NCI-H2227 (cell line): ENCODE data around the gene SNX25.
A peak's percentile ranks its signal among the peaks of the same experiment; 100 is the strongest.

Experiments used
- DNase-seq: peaks from one replicate; lab custom pipeline; 2025; ENCODE audit not compliant: unreplicated experiment; lab: John Stamatoyannopoulos, UW

SNX25 gene

GRCh38 chr4:185370268-185370949 lies 161.0 kb downstream of the SNX25 start:
- DNase-seq = no peak

- no peak for DNase-seq
Observed at GRCh38 chr4:185371702-185372101, 162.3 kb downstream of the SNX25 start.

- no peak for DNase-seq
Observed at GRCh38 chr4:185374027-185374426, 164.6 kb downstream of the SNX25 start.

- no peak for DNase-seq
Observed at GRCh38 chr4:185374573-185374972, 165.2 kb downstream of the SNX25 start.

DNA sequence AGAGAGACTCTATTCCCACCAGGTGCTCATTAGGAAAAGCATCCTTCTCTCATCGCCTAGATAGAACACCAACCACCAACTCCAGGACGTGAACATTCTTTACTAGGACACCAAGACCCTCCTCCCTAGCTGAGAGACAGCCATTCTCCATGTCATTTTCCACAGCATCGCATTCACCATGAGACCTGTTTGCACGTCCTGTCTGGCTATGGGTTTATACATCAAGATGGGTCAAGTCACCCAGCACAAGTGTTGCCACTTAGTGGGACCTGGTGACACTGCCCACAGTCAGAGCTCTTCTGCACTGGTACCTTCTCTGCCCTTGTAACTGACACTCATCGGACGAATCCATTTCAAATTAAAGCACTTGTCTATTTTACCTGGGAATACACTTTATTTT lies 168.9 kb downstream of the SNX25 start:
- no peak for DNase-seq

DNA sequence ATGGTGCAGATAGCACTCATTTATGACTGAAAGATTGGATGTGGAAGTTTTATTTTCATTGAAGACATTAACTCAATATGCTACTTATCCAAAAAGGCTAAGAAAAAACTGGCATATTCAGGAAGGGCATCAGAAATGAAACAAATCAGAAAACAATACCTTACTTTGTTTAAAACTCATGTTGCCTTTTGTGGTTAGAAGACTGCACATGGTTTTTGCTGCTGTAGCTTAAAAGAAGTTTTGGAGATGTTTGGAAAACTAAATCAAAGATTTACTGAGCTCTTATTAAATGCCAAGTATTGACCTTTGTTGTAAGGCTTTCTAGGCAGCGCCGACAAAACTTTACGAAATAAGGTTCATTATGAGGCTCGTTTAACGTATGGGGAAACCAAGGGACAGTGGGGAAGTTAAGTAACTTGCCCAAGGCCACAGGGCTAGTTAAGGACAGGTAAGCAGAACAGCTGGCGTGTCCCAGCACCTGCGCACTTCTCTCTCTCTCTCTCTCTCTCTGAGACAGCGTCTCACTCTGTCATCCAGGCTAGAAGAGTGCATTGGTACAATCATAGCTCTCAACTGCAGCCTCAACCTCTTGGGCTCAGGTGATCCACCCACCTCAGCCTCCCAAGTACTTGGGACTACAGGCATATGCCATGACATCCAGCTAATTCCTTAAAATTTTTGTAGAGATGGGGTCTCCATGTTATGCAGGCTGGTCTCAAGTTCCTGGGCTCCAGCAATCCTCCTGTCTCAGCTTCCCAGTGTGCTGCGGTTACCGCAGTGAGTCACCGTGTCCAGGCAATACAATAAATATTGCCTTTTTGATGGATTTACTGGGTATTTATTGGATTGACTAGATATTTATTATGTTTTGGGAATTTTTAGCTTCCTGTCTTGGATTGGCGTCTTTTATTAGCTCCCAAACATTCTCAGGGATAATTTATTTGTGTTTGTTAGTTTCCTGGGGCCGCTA lies 170.2 kb downstream of the SNX25 start:
- no peak for DNase-seq

GRCh38 chr4:185380320-185380719 lies 170.9 kb downstream of the SNX25 start:
- no peak for DNase-seq

- no peak for DNase-seq
Observed at GRCh38 chr4:185381288-185382196, 172.1 kb downstream of the SNX25 start.

GRCh38 chr4:185382754-185383153 lies 173.4 kb downstream of the SNX25 start:
- no peak for DNase-seq

- DNase-seq = no peak
Observed at GRCh38 chr4:185383451-185383850, 174.1 kb downstream of the SNX25 start.

- no peak for DNase-seq
Observed at GRCh38 chr4:185384061-185384460, 174.7 kb downstream of the SNX25 start.

GRCh38 chr4:185384930-185385331 lies 175.5 kb downstream of the SNX25 start:
- no peak for DNase-seq

GRCh38 chr4:185387957-185388356 lies 178.6 kb downstream of the SNX25 start:
- DNase-seq = no peak

GRCh38 chr4:185390941-185391340 lies 181.5 kb downstream of the SNX25 start:
- no peak for DNase-seq

DNA sequence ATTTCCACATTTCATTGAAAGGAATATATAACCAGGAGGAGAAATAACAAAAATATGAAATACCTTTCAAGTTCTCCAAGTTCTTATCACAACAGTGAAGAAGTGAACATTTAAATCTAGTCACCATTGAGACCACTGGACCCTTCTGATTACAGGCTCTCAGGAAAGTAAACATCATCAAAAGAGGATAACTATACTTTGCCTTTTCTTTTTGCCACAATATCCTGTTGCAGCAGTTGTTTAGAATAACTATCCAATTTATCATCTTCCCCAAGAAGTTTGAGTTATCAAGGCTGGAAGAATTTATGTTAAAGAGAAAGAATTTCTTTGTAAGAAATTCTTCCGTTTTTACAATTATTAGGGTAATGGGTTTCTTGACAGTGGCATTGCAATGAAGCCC lies 182.8 kb downstream of the SNX25 start:
- DNase-seq = no peak

DNA sequence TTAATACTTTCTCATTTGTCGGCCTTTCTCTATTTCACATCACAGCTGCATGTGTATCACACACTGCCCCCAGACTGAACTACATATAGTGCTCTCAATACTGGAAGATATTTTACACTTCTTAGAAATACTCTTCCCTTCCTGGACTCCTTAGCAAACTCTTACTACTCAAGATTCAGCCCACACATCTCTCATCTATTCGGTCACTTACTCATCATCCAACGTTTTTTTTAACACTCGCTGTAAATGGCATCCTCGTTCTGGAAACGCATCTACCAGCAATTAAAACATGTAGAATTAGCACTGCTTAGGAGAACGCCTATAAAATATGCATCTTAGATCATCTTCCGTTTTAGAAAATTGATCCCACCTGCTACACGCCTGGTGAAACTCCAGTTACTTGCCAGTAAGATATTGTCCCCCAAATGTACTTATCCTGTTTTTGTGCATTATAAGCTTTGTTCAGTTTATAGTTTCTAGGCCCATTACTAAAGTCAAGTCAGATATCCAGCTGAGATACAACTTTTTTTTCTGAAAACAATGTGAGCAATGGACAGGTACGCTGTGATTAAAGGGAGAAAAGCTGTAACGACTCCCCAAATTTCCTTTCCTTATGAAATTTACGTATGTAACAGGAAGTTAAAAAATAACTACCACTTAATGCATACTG lies 185.3 kb downstream of the SNX25 start:
- no peak for DNase-seq

DNA sequence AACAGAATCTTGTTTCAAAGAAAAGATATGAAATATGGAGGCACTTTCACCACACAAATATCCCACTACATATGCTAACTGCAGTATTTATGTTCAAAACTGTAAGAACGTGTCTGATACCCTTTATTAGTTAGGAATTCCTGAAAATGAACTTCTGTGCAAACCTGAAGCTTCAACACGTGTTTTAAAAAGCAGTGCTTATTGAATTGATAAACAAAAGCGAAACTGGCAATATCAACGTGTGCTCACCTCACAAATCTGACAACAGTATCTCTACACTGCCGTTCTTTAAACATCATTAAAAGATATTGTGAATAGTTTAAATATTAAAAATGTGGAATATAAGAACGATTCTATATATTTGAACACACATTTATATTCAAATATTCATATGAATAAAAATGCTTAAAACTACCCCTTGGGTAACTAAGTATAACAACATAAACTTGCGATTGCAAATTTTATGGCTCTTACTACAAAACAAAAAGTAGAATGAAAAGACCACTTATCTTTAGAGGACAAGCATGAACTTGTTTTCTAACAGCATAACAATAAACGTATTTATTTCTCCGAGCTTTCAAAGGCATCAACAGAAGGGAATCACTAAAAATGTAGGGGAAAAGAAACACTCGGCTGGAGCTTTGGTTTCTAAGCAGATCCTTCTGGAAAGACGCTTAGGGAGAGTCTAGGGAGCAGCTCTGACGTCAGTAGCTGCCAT lies 186.0 kb downstream of the SNX25 start, which contains the start of gene LRP2BP:
TSS of gene LRP2BP (minus strand) at position 687 of the 718 bp plus-strand sequence. CDS start 17,738 bp downstream, outside the sequence.
- no peak for DNase-seq

DNA sequence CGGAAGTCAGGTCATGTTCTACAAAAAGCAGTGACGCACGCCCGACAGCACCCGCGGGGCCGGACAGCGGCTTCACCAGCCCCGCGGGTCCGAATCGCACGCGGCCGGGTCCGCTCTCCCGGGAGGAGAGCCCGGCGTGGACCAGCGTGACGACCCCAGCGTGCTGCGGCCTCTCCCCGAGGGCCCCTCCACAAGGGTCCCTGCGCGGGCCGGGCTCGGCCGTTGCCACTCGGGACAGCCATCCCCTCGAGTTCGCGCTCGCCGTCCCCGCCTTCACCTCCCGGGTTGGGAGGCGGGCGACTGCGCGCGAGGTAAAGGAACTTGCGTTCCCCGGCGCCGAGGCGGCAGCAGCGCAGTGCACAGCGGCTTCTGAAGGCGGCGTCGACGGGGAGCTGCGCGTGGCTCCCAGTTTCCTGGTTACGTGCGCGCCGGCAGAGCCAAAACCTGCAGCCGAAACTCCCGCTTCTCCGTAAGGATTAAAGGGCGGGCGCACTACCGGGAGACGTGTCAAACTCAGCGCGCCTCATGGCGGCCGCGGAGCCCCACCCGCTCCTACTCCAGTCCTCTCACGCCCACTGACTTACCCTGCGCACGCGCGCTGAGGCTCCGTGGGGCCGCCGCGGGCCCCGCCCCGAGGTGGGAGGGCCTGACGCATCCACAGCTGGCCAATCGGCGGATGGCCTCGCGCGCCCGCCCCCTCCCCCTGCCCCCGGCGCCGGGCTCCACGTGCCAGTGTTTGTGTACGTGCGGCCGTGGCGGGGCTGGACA lies 186.7 kb downstream of the SNX25 start:
- DNase-seq = peak; percentile 97
